DMS 273 (cell line): ENCODE data around the gene MAGOH.
A peak's percentile ranks its signal among the peaks of the same experiment; 100 is the strongest.
"Not testable (repeated sequence)": the region's sequence is repeated elsewhere in the genome, so short reads cannot be mapped to it uniquely, and the experiment has no call there.

Experiments used
- DNase-seq: peaks from one replicate; lab custom pipeline; 2025; ENCODE audit not compliant: unreplicated experiment; lab: John Stamatoyannopoulos, UW

Gene MAGOH

GRCh38 chr1:53190210-53190611 is 48.1 kb downstream of the MAGOH start:
- no peak for DNase-seq

GRCh38 chr1:53189061-53189460 is 49.3 kb downstream of the MAGOH start:
- DNase-seq = no peak

- DNase-seq = no peak
Observed at GRCh38 chr1:53188099-53188498, 50.2 kb downstream of the MAGOH start.

DNA sequence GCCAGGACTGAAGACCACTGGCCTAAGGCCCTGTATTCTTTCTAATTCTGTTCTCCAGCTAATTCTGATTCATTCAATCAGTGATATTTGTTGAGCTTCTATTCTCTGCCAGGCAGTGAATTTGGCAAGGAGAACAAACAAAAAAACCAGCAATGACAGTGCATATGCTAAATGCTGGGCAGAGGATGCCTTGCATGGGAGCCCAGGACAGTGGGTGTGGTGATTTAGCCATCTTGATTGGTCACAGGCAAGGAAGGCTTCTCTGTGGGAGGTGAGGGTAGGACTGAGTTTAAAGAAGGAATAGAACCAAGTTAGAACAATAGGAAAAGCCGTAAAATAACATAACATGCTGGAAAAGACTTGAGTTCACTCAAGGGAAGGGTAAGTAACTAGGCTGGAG is 50.9 kb downstream of the MAGOH start:
- no peak for DNase-seq

GRCh38 chr1:53186533-53186932 is 51.8 kb downstream of the MAGOH start:
- no peak for DNase-seq

DNA sequence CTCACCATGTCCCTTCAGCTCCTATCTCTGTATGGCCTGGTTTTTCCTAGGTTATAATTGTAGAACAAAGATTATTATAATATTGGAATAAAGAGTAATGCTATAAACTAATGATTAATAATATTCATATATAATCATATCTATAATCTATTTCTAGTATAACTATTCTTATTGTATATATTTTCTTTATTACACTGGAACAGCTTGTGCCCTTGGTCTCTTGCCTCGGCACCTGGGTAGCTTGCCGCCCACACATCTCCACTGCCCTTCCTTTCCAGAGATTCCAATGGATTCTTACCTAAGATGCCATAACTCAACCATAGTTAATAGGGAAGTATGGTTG is 52.4 kb downstream of the MAGOH start:
- DNase-seq = not testable (repeated sequence)

- DNase-seq = no peak
Observed at GRCh38 chr1:53183095-53183990, 55.0 kb downstream of the MAGOH start.

- DNase-seq = no peak
Observed at GRCh38 chr1:53182716-53183094, 55.6 kb downstream of the MAGOH start.

DNA sequence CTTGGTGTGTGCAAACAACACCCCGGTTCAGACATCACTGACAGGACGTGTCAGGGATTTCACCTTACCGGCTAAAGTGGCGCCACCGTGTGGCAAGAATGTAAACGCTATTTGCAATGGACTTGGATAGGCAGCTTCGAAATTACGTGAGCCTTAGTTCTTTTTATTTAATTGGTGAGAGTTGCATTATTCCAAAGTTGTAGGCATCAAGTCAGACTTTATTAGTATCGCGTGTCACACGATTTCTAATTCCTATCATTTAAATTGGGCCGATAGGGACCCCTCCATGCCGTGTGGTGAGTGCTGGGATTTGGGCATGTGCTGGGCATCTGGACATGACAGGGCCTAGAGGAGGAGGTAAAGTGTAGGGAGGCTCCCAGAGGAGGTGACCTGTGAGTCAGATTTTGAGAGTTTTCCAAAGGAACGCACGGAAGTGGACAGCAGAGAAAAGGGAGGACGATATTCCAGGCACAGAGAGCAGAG is 56.2 kb downstream of the MAGOH start:
- DNase-seq = peak; percentile 92

DNA sequence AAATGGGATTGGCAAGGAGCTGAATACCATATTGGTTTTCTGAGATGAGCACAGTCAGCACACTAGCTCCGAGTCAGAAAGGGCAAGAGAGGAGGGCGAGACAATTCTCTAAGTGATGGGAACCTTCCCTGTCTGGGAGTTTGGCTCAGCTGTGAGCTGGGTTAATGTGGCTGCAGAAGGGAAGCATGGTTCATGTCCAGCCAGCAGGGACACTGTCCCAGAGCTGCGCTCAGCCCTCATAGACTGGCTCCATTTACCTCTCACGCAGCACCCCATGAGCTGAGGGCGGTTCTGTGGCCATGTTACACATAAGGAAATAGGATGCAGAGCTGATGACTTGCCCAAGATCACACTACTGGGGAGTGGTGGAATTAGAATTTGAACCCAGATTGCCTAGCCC is 57.4 kb downstream of the MAGOH start:
- DNase-seq = no peak

DNA sequence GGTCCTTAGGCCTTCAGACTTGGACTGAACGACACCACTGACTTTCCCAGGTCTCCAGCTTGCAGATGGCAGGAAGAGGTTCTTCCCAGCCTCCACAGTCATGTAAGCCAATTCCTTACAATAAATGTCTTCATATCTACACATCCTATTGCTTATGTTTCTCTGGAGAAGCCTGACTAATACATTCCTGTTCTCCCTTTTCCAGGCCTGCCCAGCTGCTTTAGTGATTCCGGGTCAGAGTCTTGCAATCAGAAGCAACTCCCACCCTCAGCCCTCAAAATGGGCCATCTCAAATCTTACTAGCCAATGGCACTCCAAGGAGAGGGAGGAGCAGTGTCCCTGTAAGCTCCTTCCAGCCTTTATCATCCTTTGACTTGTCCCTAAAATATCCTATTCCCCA is 58.1 kb downstream of the MAGOH start:
- DNase-seq = no peak
